K562 (cell line): ENCODE results near the gene NUAK2. TPM values are rescaled to one million over a fixed set of nuclear protein-coding genes. Genes with fewer than 3 reads are reported as not detected.

ENCODE experiments used
- ARNT ChIP-seq, 2 experiments: fragments of 450-650 bp; IDR thresholded peaks; 2 replicates each; pipeline ENCODE4 v1.6.1; 2016; ENCODE audit warnings: mild to moderate bottlenecking in 1 of 2
- BRCA1 ChIP-seq, 2 experiments: fragments of 450-650 bp in 1 of 2; sonication (generic) in 1 of 2; formaldehyde crosslinking in 1 of 2; IDR thresholded peaks; 2 replicates each; pipeline versions ENCODE4 v1.5.0 to v1.6.1; 2017 to 2020; ENCODE audit warnings: mild to moderate bottlenecking in 1 of 2, missing genetic modification reagents in 1 of 2
- CTCF ChIP-seq, 3 experiments: IDR thresholded peaks in 2 of 3; conservative IDR thresholded peaks in 1 of 3; 2 replicates each; pipeline ENCODE4 v1.5.1; 2011 to 2012; ENCODE audit warnings: low read length in 3 of 3, mild to moderate bottlenecking in 3 of 3, control low read depth in 2 of 3, improper control_type of control experiment in 1 of 3, inconsistent platforms in 1 of 3, low read depth in 1 of 3, mixed read lengths in 1 of 3, moderate library complexity in 1 of 3; ENCODE audit not compliant: insufficient read depth in 2 of 3
- GATAD2A ChIP-seq: fragments of 450-650 bp; IDR thresholded peaks from 2 replicates; pipeline ENCODE4 v1.6.1; 2017
- HMG20B ChIP-seq: fragments of 250-450 bp; sonication (Bioruptor Pico); IDR thresholded peaks from 2 replicates; pipeline ENCODE4 v1.5.0; 2021; ENCODE audit warnings: mild to moderate bottlenecking
- LCOR ChIP-seq: sonication (generic); formaldehyde crosslinking; IDR thresholded peaks from 2 replicates; pipeline ENCODE4 v1.8.0; 2022; ENCODE audit warnings: mild to moderate bottlenecking, missing genetic modification reagents
- MBD2 ChIP-seq: sonication (generic); IDR thresholded peaks from 2 replicates; pipeline ENCODE4 v1.6.1; 2016; ENCODE audit warnings: low read depth, borderline replicate concordance
- NFYB ChIP-seq: IDR thresholded peaks from 2 replicates; pipeline ENCODE4 v1.6.1; 2011; ENCODE audit warnings: mild to moderate bottlenecking, moderate library complexity; ENCODE audit not compliant: insufficient read length; ENCODE audit errors: extremely low read depth
- STAT6 ChIP-seq: sonication (generic); formaldehyde crosslinking; IDR thresholded peaks from 2 replicates; pipeline ENCODE4 v1.8.1; 2023; ENCODE audit warnings: mild to moderate bottlenecking, missing genetic modification reagents
- TFE3 ChIP-seq: fragments of 450-650 bp; formaldehyde crosslinking; IDR thresholded peaks from 2 replicates; pipeline ENCODE4 v1.4.0; 2020; ENCODE audit warnings: mild to moderate bottlenecking, mixed read lengths
- U2AF1 ChIP-seq: fragments of 200-400 bp; formaldehyde crosslinking; optimal IDR thresholded peaks from 2 replicates; pipeline ENCODE3; 2017; ENCODE audit warnings: mild to moderate bottlenecking, low read depth, low read length, moderate library complexity
- ZKSCAN1 ChIP-seq: fragments of 150-350 bp; IDR thresholded peaks from 2 replicates; pipeline ENCODE4 v1.6.1; 2016; ENCODE audit warnings: low read depth, low read length
- ZNF143 ChIP-seq: sonication (generic); formaldehyde crosslinking; IDR thresholded peaks from 2 replicates; pipeline ENCODE4 v1.9.0; 2022; ENCODE audit warnings: mild to moderate bottlenecking, missing genetic modification reagents
- ZNF24 ChIP-seq: fragments of 450-650 bp; IDR thresholded peaks from 2 replicates; pipeline ENCODE4 v1.6.1; 2016
- ZNF282 ChIP-seq: sonication (generic); formaldehyde crosslinking; IDR thresholded peaks from 2 replicates; pipeline ENCODE4 v1.8.1; 2023; ENCODE audit warnings: missing genetic modification reagents
- ZNF384 ChIP-seq: IDR thresholded peaks from 2 replicates; pipeline ENCODE4 v1.6.1; 2012; ENCODE audit warnings: low read depth, low read length, improper control_type of control experiment
- ZNF561 ChIP-seq: fragments of 450-650 bp; formaldehyde crosslinking; conservative IDR thresholded peaks from 2 replicates; pipeline ENCODE4 v1.4.0; 2020; ENCODE audit warnings: mild to moderate bottlenecking, moderate library complexity
- polyA plus RNA-seq, 8 experiments: library from polyadenylated mRNA; depleted of rRNA in 4 of 8; stranded (reverse) in 5 of 8; unstranded in 3 of 8; fragments of >200 nt; fragmentation: Nextera tagmentation in 2 of 8; fragmentation: Illumina TruSeq in 1 of 8; extraction: Ambion mirVana in 2 of 8; extraction: Trizol in 1 of 8; gene quantifications; 2 replicates each; pipeline versions ENCODE4 v1.2.1 to v1.2.3, GENCODE V29; 2011 to 2014; ENCODE audit warnings: inconsistent platforms in 1 of 8, missing spikeins in 1 of 8
- total RNA-seq, 7 experiments: library from RNA; depleted of rRNA in 6 of 7; stranded (reverse); fragments of >200 nt in 6 of 7; fragmentation: Illumina TruSeq in 2 of 7; extraction: Trizol in 2 of 7; gene quantifications; 2 replicates each; pipeline versions ENCODE4 v1.2.1 to v1.2.3, GENCODE V29; 2011 to 2021; ENCODE audit warnings: low replicate concordance in 1 of 7
- TF ChIP-seq, protein P1 (sequence below): sonication (generic); formaldehyde crosslinking; IDR thresholded peaks from 2 replicates; pipeline ENCODE4 v1.8.0; 2022; ENCODE audit warnings: missing genetic modification reagents, mild to moderate bottlenecking, borderline replicate concordance
- TF ChIP-seq, protein P2 (sequence below), 2 experiments: fragments of 250-450 bp in 1 of 2; fragments of 450-650 bp in 1 of 2; sonication (Bioruptor Pico) in 1 of 2; IDR thresholded peaks; 2 replicates each; pipeline versions ENCODE4 v1.6.1 to v1.8.0; 2016 to 2021; ENCODE audit warnings: mild to moderate bottlenecking in 2 of 2, moderate library complexity in 2 of 2, missing compliant biosample characterization in 1 of 2, missing genetic modification characterization in 1 of 2

Gene NUAK2
- total and polyA plus RNA-seq, 9 of the 15 experiments (the other 6 are each of a cell fraction or from before 2014, with no cell fraction given), result 0.04 to 0.44 (median 0.14) TPM

- TF ChIP-seq CTCF (IDR thresholded peaks at IDR 0.05 in 2 of 3, conservative IDR thresholded peaks at IDR 0.05 in 1 of 3; ENCODE audit: insufficient read depth in 2 of 3, low read depth in 1 of 3, low read length in 3 of 3) (peak; percentile 79 to 94 (median 89)), ZNF561 (no peak), LCOR (no peak), ZNF24 (peak; percentile 96), MBD2 (no peak), NFYB (no peak), ZNF282 (CRISPR knock-in tag) (no peak), ZKSCAN1 (no peak), BRCA1 (IDR thresholded peaks at IDR 0.05) (no peak), BRCA1 (CRISPR knock-in tag; IDR thresholded peaks at IDR 0.05) (no peak), ZNF384 (no peak), GATAD2A (no peak), ARNT (IDR thresholded peaks at IDR 0.05) (no peak), STAT6 (CRISPR knock-in tag) (no peak), U2AF1 (no peak), ZNF143 (CRISPR knock-in tag) (no peak), TFE3 (peak; percentile 46; the same call in 1 of the 2 replicates), HMG20B (CRISPR knock-in tag) (no peak)
- TF ChIP-seq, protein P1, sequence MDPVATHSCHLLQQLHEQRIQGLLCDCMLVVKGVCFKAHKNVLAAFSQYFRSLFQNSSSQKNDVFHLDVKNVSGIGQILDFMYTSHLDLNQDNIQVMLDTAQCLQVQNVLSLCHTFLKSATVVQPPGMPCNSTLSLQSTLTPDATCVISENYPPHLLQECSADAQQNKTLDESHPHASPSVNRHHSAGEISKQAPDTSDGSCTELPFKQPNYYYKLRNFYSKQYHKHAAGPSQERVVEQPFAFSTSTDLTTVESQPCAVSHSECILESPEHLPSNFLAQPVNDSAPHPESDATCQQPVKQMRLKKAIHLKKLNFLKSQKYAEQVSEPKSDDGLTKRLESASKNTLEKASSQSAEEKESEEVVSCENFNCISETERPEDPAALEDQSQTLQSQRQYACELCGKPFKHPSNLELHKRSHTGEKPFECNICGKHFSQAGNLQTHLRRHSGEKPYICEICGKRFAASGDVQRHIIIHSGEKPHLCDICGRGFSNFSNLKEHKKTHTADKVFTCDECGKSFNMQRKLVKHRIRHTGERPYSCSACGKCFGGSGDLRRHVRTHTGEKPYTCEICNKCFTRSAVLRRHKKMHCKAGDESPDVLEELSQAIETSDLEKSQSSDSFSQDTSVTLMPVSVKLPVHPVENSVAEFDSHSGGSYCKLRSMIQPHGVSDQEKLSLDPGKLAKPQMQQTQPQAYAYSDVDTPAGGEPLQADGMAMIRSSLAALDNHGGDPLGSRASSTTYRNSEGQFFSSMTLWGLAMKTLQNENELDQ (CRISPR knock-in tag), result no peak
- TF ChIP-seq, protein P2, sequence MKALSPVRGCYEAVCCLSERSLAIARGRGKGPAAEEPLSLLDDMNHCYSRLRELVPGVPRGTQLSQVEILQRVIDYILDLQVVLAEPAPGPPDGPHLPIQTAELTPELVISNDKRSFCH (CRISPR knock-in tag; IDR thresholded peaks at IDR 0.05), result no peak
- TF ChIP-seq, protein P2 (tag; IDR thresholded peaks at IDR 0.05), result peak; percentile 28; the same call in 1 of the 2 replicates
These were observed 3.9 kb upstream of the NUAK2 start (continued) for GRCh38 chr1:205325334-205325884.
